Measurements from ENCODE around the gene LRP2BP. TPM values are rescaled to one million over a fixed set of nuclear protein-coding genes. Genes with fewer than 3 reads are reported as not detected.
"Not testable (repeated sequence)": the region's sequence is repeated elsewhere in the genome, so short reads cannot be mapped to it uniquely, and the experiment has no call there.

Gene LRP2BP
- total and polyA plus RNA-seq, 2 of the 4 experiments (the other 2 are of a cell fraction), result 0.10 to 0.18 TPM

DNA sequence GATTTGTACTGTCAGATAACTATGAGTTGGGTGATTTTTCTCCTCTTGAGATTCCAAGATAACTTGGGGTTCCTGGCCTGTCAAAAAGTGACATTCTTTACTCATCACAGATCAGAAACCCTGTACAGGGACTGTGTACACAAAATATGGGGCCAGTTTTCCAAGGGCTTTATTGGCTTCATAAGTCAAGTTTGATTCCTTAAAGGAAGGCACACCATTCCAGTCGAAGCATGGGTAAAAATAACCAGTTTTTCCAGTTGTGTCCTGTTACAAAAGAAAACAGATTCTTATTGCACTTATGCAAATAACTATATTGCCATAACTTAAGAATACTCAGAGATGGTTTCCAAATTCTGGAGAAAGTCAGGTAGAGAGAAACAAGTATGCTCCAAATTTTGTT lies 70.0 kb downstream of the LRP2BP start:
- H3K4me1 ChIP-seq (ENCODE audit: control insufficient read depth, insufficient read depth, low read length); H3K4me3 ChIP-seq (ENCODE audit: insufficient read depth, low read depth, low read length); H2AFZ ChIP-seq (replicated peaks; ENCODE audit: low read length, poor library complexity); H4K8ac ChIP-seq (ENCODE audit: low read depth in 2 of 2, low read length in 2 of 2); H3K9me1 ChIP-seq (ENCODE audit: insufficient read depth, low read length); ATAC-seq (ENCODE audit: low read depth); H3K23ac ChIP-seq (ENCODE audit: low read depth, low read length); H4K91ac ChIP-seq (ENCODE audit: insufficient read depth, low read depth, low read length); H2AK9ac ChIP-seq (replicated peaks; ENCODE audit: low read depth, low read length, poor library complexity); H4K20me1 ChIP-seq (ENCODE audit: insufficient read depth, low read length); H3K79me1 ChIP-seq (ENCODE audit: low read depth in 1 of 2, low read length in 2 of 2); H2BK20ac ChIP-seq (ENCODE audit: low read depth, low read length); POLR2A ChIA-PET (ENCODE audit: unreplicated experiment); H2BK15ac ChIP-seq (ENCODE audit: low read depth, low read length); H2BK120ac ChIP-seq (ENCODE audit: low read depth, low read length); CTCF ChIA-PET; H3K14ac ChIP-seq (replicated peaks; ENCODE audit: low read depth, low read length); H3K9me3 ChIP-seq (ENCODE audit: control insufficient read depth, insufficient read depth, low read length); H3K56ac ChIP-seq (ENCODE audit: extremely low read depth, insufficient read depth, low read length); H3K27me3 ChIP-seq (ENCODE audit: control insufficient read depth, insufficient read depth, low read length); H3K18ac ChIP-seq (ENCODE audit: low read depth, low read length); H3K27ac ChIP-seq (ENCODE audit: insufficient read depth, low read length); H2AK5ac ChIP-seq (ENCODE audit: low read depth, low read length); H3K4me2 ChIP-seq (ENCODE audit: low read depth, low read length); H4K5ac ChIP-seq (ENCODE audit: low read depth, low read length); H2BK5ac ChIP-seq (ENCODE audit: low read depth, low read length, poor library complexity, severe bottlenecking); H3K9ac ChIP-seq (ENCODE audit: low read depth, low read length); dilution Hi-C loops (cut with HindIII; ENCODE audit: low sequenced_read_pairs, unreplicated experiment); H3K36me3 ChIP-seq (ENCODE audit: control insufficient read depth, insufficient read depth, low read length); H3K4ac ChIP-seq (ENCODE audit: low read depth, low read length); in situ Hi-C loops (cut with MboI; ENCODE audit: low sequenced_read_pairs); DNase-seq; BruUV-seq (replicated peaks); intact Hi-C loops (cut with micrococcal nuclease): not testable (repeated sequence)
- WGBS, 2 experiments (ENCODE audit: extremely low coverage in 2 of 2, insufficient read length in 1 of 2), result no CpG with 5 or more reads among the region's 1 CpG

- H3K79me1 ChIP-seq (ENCODE audit: low read depth in 1 of 2, low read length in 2 of 2); BruUV-seq (replicated peaks); POLR2A ChIA-PET (ENCODE audit: unreplicated experiment); DNase-seq; H4K91ac ChIP-seq (ENCODE audit: insufficient read depth, low read depth, low read length); H3K56ac ChIP-seq (ENCODE audit: extremely low read depth, insufficient read depth, low read length); H2AK9ac ChIP-seq (replicated peaks; ENCODE audit: low read depth, low read length, poor library complexity); H2AFZ ChIP-seq (replicated peaks; ENCODE audit: low read length, poor library complexity); ATAC-seq (ENCODE audit: low read depth); H3K9me1 ChIP-seq (ENCODE audit: insufficient read depth, low read length); H3K9ac ChIP-seq (ENCODE audit: low read depth, low read length); H4K5ac ChIP-seq (ENCODE audit: low read depth, low read length); H4K8ac ChIP-seq (ENCODE audit: low read depth in 2 of 2, low read length in 2 of 2); H3K4ac ChIP-seq (ENCODE audit: low read depth, low read length); H2BK15ac ChIP-seq (ENCODE audit: low read depth, low read length); H3K4me3 ChIP-seq (ENCODE audit: insufficient read depth, low read depth, low read length); H3K18ac ChIP-seq (ENCODE audit: low read depth, low read length); H3K27me3 ChIP-seq (ENCODE audit: control insufficient read depth, insufficient read depth, low read length); H3K27ac ChIP-seq (ENCODE audit: insufficient read depth, low read length); H3K4me2 ChIP-seq (ENCODE audit: low read depth, low read length); H2AK5ac ChIP-seq (ENCODE audit: low read depth, low read length); H3K9me3 ChIP-seq (ENCODE audit: control insufficient read depth, insufficient read depth, low read length); H3K4me1 ChIP-seq (ENCODE audit: control insufficient read depth, insufficient read depth, low read length); dilution Hi-C loops (cut with HindIII; ENCODE audit: low sequenced_read_pairs, unreplicated experiment); in situ Hi-C loops (cut with MboI; ENCODE audit: low sequenced_read_pairs); H3K36me3 ChIP-seq (ENCODE audit: control insufficient read depth, insufficient read depth, low read length); H3K14ac ChIP-seq (replicated peaks; ENCODE audit: low read depth, low read length); H2BK120ac ChIP-seq (ENCODE audit: low read depth, low read length); H2BK20ac ChIP-seq (ENCODE audit: low read depth, low read length); H2BK5ac ChIP-seq (ENCODE audit: low read depth, low read length, poor library complexity, severe bottlenecking); H3K23ac ChIP-seq (ENCODE audit: low read depth, low read length); CTCF ChIA-PET; H4K20me1 ChIP-seq (ENCODE audit: insufficient read depth, low read length): not testable (repeated sequence)
- 100% methylated on average over 1 of the region's 6 CpGs; no CpG with 5 or more reads in 1 of the 2 experiments for WGBS, 2 experiments (ENCODE audit: extremely low coverage in 2 of 2, insufficient read length in 1 of 2)
- intact Hi-C loops (cut with micrococcal nuclease), result loop anchor here (5.0 kb wide), 1 partner anchor 273 kb away; no protein-coding TSS in a partner anchor
Measured at GRCh38 chr4:185324361-185324760, 71.4 kb downstream of the LRP2BP start.

Data from IMR-90 (cell line).